ENCODE measurements around the gene CDK6.
A peak's percentile ranks its signal among the peaks of the same experiment; 100 is the strongest.

The CDK6 gene

DNA sequence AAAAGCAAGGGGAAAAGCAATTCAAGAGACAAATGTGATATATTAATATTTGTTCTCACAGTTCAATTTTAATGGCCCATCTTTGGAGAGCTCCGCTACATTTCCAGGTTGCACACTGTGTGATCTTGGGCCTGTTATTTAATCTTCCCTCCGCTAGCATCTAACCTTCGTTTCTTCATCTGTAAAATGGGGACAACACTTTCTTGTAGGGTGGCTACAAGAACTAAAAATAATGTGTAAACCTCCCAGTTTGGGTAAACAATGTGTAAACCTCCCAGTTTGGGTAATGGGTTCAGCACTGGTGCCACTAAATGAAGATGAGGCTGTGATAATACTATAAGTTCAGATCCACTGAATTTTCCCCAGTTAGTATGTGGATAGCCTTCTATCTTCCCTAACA, 99.5 kb downstream of the CDK6 start:
- DNase-seq (ENCODE audit: low read depth in 2 of 2), result no peak

DNA sequence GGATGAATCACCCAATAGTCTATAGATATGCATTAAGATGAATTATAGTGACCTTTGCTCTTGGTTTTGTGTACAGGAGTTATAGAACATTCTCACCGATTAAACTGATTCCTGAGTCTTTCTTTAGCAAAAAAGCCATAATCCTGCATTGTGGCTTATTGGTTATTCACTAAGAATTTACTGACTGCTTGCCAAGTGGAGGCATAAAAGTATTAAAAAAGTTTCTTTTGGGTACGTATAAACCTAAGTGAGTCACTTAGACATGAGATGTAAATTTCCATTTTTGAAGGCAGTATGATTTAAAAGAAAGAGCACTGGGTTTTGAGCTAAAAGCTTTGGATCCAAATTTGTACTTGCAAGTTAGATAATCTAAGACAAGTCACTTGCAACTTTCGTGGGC, 100.7 kb downstream of the CDK6 start:
- no peak for DNase-seq (ENCODE audit: low read depth in 2 of 2)

DNA sequence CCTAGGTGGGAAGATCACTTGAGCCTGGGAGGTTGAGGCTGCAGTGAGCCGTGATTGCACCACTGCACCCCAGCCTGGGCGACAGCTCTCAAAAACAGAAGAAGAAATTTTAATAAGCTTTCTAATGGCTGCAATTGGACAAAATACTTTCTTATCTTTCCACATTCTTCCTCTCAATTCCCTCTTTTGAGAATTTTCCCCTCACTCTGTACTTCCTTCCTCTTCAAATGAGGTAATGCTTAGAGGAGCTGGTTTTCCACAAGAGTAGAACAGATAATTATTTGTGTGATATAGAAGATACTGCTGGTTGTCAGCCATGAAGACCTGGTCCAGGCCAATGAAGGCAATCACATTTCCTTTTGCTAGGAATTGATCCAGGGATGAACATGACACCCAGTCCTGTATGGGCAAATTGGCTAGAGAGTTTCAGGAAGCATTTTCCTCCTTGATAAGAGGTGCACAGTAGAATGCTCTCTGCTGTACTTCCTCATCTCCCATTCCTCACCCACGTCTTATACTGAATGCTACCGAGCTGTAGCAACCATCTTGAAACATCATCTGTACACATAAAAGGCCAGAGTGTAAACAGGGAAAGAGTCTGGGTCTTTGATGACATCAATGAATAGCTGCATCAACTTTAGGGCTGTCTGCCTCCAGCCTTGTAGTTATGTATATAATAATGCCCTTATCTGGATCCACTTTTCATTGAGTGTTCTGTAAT, 103.9 kb downstream of the CDK6 start:
- DNase-seq (ENCODE audit: low read depth in 2 of 2), result no peak

DNA sequence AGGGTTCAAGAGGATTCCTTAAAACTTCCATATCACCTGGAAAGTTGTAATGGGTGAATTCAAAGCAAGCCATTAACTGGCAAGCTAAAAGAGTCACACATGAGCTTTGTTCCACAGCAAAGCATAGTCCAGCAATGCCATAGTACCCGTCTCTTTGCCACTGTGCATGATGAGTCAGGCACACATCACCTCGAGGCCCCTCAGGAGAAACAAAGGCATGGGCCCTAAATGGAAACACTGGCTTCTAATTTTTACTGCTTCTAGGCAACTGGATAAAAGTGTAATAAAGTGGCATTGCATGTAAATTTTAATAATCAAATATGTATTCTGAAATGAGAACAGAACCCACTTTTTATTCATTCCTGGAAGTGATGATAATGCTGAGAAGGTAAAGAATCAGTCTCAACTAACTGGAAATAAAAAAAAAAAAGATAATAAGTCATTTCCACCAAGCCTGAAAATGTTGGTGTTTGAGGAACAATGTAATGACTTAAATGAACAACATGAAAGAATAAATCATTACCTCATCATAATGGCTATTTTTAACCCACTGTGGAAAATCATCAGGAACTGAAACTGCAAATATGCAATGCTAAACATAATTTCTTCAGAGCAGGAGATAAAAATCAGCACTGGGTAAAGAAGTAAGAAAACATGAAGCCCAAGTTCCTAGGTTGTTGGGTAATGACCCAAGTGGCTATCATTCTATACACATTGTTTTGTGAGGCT, 104.9 kb downstream of the CDK6 start:
- DNase-seq (ENCODE audit: low read depth in 2 of 2), result peak in 1 of 2 donors; percentile 46

DNA sequence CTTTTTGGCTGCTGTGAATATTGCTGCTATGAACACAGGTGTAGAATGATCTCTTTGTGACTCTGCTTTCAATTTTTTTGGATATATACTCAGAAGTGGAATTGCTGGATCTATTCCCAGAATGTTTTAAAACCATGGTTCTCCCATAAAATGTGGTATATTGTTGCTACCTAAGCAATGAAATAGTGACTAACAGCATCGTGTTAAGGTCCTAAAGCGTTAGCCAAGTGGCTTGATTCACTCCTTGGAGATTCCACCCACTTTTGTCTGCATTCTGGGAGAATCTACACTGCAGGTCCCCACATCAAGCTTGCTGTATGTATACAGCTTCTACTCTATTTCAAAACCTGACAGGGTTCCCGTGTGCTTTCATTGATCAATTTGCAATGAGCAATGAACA, 105.6 kb downstream of the CDK6 start:
- DNase-seq (ENCODE audit: low read depth in 2 of 2), result no peak

DNA sequence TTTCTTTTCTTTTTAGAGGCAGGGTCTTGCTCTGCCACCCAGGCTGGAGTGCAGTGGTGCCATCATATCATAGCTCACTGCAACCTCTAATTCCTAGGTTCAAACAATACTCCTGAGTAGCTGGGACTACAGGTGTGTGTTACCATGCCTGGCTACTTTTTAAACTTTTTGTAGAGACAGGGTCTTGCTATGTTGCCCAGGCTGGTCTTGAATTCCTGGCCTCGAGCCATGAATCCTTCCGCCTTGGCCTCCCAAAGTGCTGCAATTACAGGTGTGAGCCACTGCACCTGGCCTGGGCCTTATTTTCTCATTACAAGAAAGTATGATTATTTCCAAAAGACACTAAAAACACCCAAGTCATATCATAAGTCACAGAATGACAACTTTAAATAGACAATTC, 106.6 kb downstream of the CDK6 start:
- no peak for DNase-seq (ENCODE audit: low read depth in 2 of 2)

DNA sequence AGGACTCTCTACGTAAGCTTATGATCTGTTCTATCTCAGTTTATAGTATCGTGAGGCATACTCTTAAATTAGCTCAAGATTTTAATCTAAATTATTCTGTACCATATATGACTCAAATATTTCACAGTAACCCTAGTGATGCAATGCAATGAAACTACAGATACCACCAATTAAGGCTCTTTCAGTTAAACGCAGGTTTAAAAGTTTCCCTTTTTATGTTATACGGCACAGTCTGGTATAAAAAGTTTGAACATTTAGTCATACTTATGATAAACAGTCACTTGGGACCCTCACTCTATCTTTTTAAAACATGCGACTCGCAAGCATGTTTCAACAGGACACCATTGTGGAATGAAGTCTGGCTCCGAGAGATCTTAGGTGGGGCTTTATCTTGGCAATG, 107.2 kb downstream of the CDK6 start:
- no peak for DNase-seq (ENCODE audit: low read depth in 2 of 2)

DNA sequence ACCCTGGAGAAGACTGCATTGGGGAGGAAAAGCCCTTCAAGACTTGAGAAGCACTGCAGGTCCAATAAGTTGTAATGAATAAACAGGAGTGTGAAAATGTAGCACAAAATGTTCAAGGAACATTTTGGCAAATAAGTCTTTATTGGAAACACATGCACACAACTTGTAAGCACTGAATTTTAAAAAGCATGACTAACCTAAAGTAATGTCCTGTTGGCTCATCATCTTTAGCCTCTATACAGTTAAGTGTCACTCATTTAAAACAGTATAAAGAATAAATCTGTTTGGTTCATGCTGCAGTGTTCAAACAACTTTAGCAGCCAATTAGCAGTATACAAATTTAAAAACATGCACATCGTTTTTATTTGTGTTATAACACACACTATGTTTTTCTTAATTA, 108.6 kb downstream of the CDK6 start:
- no peak for DNase-seq (ENCODE audit: low read depth in 2 of 2)

DNA sequence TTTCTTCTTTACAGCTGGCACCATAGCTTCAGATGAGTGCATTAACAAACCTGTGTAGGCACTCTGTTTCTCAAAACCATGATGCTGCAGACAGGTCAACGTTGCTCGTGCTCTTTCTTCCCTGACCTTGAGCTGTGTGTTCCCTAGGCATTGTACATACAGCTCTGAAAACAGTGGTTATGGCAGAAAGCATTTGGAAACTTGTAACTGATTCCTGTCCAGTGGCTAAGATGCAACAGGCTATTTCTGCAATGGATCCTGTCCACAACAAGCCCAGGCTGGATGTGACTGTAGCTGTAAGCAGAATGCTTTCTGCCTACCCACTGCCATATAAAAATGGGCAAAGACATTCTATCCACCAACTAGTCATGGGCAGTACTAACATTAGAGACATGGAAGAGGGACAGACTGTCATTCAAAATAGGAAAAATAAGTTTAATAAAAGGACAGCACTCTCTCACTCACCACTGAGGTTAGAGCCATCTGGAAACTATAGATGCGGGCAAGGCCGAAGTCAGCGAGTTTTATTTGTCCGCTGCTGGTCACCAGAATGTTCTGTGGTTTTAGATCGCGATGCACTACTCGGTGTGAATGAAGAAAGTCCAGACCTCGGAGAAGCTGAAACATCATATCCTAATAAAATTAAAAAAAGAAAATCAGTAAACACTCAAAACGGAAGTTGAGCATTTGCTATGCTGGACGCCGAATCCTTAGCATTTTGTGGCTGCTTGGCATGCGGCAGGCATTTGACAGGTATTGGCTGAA, 111.0 kb downstream of the CDK6 start:
- no peak for DNase-seq (ENCODE audit: low read depth in 2 of 2)

DNA sequence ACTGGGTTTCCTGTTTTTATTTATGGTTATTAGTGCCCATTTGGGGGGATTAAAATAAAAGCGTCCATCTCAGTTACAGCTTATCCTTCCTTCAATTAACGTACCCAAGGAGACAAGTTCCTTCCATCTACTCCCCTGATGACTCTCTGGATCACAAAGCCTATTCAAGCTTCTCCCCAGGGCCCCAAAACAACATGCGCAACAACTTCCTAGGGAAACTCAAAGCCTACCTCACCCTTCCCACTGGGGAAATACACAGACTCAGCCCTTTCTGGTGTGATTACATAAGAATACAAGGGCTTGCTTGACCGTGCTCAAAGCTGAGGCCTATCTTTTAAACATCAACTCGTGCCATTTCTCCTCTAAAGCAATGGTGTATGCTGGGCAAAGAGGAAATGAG, 112.4 kb downstream of the CDK6 start:
- no peak for DNase-seq (ENCODE audit: low read depth in 2 of 2)

DNA sequence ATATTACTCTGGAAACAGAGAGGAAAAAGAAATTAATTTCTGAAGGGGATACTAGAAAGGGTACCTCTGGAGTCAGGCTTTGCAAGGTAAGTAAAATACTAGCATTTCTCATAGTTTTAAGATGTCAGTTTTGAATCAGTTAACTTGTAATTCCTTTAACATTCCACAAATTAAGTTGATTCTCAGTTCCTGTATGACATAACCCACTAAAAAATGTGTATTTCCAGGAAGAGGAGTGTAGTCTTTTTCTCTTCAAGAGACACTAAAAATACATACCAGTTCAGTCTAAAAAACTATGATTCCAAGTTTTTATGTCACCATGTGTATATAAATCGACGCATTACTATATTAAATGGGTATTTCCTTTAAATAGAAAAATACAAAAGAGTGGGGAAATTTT, 113.2 kb downstream of the CDK6 start:
- DNase-seq (ENCODE audit: low read depth in 2 of 2), result no peak

DNA sequence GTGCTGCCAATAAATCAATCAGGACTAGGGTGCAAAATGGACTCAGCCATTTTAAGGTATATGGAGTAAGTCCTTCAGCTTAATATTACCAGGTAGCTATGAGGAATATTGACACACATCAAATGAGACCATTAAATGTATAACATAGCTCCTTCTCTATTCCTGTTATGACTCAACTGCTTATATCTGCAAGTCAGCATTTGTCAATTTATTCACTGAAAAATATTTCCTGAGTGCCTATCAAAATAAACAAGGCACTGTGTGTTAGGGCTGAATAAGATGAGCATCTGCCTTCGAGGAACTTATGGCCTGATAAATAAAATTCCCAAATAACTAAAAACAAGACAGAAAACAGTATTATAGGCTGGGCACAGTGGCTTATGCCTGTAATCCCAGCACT, 113.8 kb downstream of the CDK6 start:
- no peak for DNase-seq (ENCODE audit: low read depth in 2 of 2)

DNA sequence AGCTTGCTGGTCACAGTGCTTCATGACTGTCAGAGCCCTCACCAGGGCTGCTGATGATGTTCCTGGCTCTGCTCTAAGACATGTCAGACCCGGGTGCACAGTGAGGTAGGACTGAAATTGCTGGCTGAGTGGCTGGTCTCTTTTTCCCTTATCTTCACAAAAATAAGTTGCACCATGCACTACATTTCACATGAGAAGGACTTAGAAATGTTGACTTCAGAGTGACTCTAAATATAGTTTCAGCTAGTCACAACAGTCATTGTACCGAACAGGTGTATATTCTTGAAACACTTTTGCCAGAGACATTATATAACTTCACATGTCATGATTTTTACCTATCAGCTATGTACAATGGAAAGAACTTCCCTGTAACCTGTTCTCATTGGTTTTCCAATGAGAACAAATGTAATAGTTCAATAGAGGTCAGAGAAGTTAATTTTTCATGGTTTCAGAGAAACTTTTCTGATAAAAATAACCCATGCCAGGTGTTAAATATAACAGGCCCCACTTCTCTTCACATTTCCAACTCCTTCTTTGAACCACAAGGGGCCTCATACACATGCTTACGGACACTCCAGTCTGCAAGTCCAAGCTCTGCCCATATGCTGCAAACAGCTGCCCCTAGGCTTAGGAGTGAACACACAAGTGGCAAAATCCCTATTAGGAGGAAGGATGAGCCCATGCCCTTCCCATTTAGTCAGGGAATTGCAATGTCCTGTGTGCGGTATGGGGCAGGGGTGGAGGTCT, 115.6 kb downstream of the CDK6 start:
- DNase-seq (ENCODE audit: low read depth in 2 of 2), result no peak

DNA sequence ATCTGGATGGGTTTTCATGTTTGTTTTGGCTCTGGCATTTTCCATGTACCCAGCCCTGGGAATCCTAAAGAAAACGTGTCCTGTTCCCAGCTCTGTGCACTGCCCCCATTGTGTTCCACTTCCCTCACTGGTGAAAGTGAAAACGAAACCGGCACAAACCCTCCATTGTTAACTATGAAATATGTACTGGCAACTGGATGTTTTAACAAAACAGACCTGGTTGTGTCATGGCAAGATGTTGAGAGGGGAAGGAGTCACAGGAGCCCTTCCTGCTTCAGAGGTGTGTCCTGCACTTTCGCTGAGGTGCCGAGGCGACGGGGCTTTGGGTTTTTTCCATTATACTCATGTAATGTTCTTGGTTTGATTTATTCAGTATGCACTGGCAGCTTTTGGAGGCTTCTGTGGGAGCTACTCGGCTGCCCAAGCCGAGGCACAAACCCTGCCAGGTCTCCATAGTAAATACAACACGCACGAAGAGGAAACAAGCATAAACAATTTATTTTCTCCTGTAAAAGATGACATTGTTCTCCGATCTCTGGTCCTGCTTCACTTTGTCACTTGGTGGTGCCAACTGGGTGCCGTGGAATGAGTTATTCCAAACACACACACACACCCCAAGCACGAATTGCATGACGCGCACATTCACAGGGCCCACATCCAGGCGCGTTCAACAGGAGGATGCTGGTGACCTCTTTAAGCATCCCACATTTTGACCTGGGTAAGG, 118.2 kb downstream of the CDK6 start:
- DNase-seq (ENCODE audit: low read depth in 2 of 2), result peak; percentile 41 to 50

DNA sequence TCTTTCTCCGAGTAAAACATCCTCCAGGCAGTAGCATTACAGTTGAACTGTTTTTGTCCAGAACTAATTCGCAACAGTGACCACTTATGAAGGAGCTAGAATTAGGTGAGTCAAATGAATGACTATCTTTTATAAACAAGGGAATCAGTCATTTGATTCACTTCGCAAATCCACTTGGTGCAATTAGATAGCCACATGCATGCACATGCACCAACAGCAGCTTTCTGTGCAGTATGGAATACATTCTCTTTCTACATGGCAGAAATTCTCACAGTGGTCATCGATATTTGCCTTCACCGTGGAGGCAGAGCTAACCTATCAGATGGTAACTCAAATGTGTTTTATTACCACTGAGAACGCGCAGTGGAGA, 118.8 kb downstream of the CDK6 start:
- no peak for DNase-seq (ENCODE audit: low read depth in 2 of 2)

DNA sequence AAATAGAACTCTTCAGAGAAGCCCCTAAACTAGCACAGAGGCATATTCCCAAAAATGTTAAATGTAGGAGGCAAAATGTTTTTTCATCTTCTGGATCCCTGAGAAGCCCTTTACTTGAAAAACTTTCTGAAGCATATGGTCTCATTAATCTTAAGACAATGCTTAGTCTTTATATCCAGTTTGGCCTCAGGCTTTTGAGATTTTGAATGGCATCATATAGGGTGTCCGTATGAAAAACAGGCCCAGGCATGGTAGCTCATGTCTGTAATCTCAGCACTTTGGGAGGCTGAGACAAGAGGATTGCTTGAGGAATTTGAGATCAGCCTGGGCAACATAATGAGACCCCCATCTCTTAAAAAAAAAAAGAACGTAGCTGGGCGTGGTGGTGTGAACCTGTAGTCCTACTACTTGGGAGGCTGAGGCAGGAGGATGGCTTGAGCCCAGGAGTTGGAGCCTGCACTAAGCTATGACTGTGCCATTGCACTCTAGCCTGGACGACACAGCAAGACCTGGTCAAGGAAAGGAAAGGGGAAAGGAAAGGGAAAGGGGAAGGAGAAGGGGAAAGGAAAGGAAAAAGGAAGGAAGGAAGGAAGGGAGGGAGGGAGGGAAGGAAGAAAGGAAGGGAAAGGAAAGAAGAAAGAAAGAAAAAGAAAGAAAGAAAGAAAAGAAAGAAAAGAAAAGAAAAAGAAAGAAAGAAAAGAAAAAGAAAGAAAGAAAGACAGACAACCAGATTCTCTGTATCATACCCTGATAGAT, 119.4 kb downstream of the CDK6 start:
- DNase-seq (ENCODE audit: low read depth in 2 of 2), result no peak

DNA sequence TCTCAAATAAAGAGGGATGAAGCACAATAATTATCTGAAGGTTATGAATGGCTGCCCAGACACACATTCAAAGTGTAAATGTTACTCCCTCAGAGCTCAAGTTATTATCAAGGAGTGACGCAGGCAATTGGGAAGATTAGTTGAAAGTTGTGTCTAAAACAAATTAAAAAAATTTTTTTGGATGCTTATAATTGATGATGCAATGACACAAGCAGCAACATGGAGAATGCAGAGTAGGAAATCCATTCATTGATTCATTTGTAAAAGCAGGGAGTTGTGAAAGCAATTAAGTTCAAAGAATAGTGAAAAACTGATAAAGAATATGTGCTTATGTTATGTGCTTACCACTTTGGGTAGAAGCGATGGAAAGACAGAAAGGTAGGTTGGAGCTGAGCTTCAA, 120.4 kb downstream of the CDK6 start:
- no peak for DNase-seq (ENCODE audit: low read depth in 2 of 2)

DNA sequence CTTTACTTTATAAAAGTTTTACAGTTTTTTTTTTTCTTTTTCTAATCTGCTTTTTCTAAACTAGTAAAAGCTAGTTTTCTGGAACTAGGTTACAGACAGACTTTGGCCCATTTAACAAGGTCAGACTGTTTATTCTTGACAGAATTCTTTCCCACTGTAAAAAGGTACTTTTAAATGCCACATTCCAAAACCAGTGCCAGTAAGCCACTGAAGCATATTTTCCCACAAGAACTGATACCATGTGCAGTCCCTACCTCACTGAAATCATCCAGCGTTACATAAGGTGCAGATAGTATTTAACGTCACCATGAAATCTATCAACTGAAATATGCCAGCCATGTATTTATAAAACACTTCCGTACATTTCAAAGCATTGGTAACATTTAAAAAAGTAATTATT, 121.6 kb downstream of the CDK6 start:
- DNase-seq (ENCODE audit: low read depth in 2 of 2), result no peak

DNA sequence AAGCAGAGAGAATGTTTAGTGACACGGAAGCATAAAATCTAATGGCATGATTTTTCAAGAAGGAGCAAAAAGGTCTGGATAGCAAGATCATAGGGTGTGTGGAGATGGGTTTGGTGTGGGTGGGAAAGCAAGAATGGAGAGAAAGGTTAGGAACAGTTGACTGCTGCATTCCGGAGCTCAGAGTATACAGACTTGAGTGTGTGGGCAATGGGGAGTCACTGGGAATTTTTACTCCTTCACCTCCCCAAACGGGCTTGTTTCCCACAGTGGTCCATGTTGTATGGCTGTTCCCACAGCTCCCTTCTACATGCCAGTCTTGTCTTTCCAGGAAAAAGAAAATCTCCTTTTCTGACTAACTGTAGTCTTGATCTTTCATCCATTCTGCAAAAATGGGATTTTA, 122.1 kb downstream of the CDK6 start:
- no peak for DNase-seq (ENCODE audit: low read depth in 2 of 2)

DNA sequence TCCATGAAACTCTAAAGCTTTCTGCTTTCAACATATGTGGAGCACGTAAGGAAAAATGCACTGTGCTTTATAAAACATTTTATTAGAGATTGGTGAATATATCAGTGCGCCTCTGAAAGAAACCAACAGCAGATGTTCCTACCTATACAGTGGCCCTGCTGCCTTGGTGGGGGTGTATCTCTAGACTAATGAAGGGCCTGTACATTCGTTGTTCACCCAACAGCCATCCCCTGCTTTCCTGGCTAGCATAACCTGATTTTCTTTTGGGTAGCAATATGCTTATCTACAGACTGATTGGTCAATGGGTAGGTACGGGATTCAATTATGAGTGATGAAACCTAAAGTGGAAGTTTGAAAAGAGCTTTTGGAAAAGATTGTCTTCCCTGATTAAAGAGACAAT, 126.5 kb downstream of the CDK6 start:
- no peak for DNase-seq (ENCODE audit: low read depth in 2 of 2)

DNA sequence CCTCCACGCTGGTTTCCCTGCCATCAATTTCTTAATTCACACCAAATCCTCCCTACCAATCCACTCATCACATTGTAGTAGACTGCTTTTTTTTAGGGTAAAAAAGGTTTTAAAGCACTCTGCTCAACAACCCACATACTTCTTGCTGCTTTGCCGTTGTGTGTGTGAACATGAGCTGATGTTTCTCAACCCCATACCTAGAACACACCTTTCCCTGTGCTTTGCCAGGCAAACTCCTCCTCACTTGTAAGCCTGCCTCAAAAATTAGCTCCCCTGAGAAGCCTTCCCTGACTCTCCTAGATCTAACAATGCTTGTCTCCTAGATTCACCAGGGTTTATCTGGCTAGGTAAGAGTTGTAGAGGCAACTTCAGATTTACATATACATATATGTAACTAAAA, 127.2 kb downstream of the CDK6 start:
- no peak for DNase-seq (ENCODE audit: low read depth in 2 of 2)

Data from stimulated activated CD4-positive, alpha-beta T cell treated with anti-CD3 and anti-CD28 coated beads, Interleukin-4, amount 100 ng/mL, for 48 hours (primary cell).